Endodermal cell (in vitro differentiated cells): Measurements from ENCODE around the gene PRDM12. TPM values are rescaled to one million over a fixed set of nuclear protein-coding genes. Genes with fewer than 3 reads are reported as not detected.

Experiments used
- DNase-seq: peaks from one replicate; pipeline ENCODE4 v3.0.0-alpha.2; 2017
- H3K27ac ChIP-seq: 2 replicates; pipeline ENCODE4 v1.5.1; 2013; ENCODE audit warnings: mild to moderate bottlenecking, low read depth, low read length, moderate library complexity
- H3K27me3 ChIP-seq: 2 replicates; pipeline ENCODE4 v1.6.1; 2013; ENCODE audit warnings: mild to moderate bottlenecking, low read length, moderate library complexity; ENCODE audit not compliant: insufficient read depth, control insufficient read depth, poor library complexity, severe bottlenecking
- H3K36me3 ChIP-seq: 2 replicates; pipeline ENCODE4 v1.7.0; 2013; ENCODE audit warnings: mild to moderate bottlenecking, low read length, moderate library complexity; ENCODE audit not compliant: control insufficient read depth, insufficient read depth
- H3K4me1 ChIP-seq: one replicate; pipeline ENCODE4 v1.7.0; 2013; ENCODE audit warnings: low read length; ENCODE audit not compliant: control insufficient read depth, insufficient read depth
- H3K4me3 ChIP-seq: 2 replicates; pipeline ENCODE4 v1.5.1; 2013; ENCODE audit warnings: mild to moderate bottlenecking, low read length, moderate library complexity
- H3K9ac ChIP-seq: 2 replicates; pipeline ENCODE4 v1.6.1; 2013; ENCODE audit warnings: mild to moderate bottlenecking, low read length, moderate library complexity; ENCODE audit not compliant: poor library complexity, severe bottlenecking; ENCODE audit errors: extremely low read depth
- H3K9me3 ChIP-seq: 2 replicates; pipeline ENCODE4 v1.6.1; 2013; ENCODE audit warnings: mild to moderate bottlenecking, low read length, moderate library complexity; ENCODE audit not compliant: control insufficient read depth
- H3K27ac Mint-ChIP-seq: 2 replicates; pipeline ENCODE4 v1.8.0; 2020; ENCODE audit warnings: mixed read lengths
- H3K27me3 Mint-ChIP-seq: 2 replicates; pipeline ENCODE4 v1.8.0; 2021; ENCODE audit warnings: mild to moderate bottlenecking, mixed read lengths; ENCODE audit not compliant: insufficient read depth
- H3K36me3 Mint-ChIP-seq: 2 replicates; pipeline ENCODE4 v1.8.0; 2020; ENCODE audit warnings: low read depth, mixed read lengths
- H3K4me1 Mint-ChIP-seq: 2 replicates; pipeline ENCODE4 v1.8.0; 2020; ENCODE audit warnings: mixed read lengths
- H3K4me3 Mint-ChIP-seq: 2 replicates; pipeline ENCODE4 v1.8.0; 2020; ENCODE audit warnings: mild to moderate bottlenecking, moderate library complexity, mixed read lengths
- H3K9me3 Mint-ChIP-seq: 2 replicates; pipeline ENCODE4 v1.8.0; 2020; ENCODE audit warnings: mild to moderate bottlenecking, mixed read lengths
- CTCF ChIP-seq: fragments of 200-600 bp; sonication (generic); conservative IDR thresholded peaks from 2 replicates; pipeline ENCODE4 v1.5.0; 2021; ENCODE audit warnings: antibody characterized with exemption, mild to moderate bottlenecking
- WGBS, 2 experiments: methylation state at CpG; one replicate each; pipeline versions ENCODE4 v1.1.5 to v1.1.7; 2013; ENCODE audit warnings: missing lambda C conversion rate in 2 of 2, mixed read lengths in 1 of 2; ENCODE audit not compliant: insufficient coverage in 1 of 2, insufficient read length in 1 of 2; 5-methylcytosine and 5-hydroxymethylcytosine counted together
- total RNA-seq, 2 donors: library from RNA; stranded (reverse); fragmentation: NEBNext Ultra II Directional in 1 of 2; extraction: Animal tissue kit (Norgen Biotek cat#: 25700) in 1 of 2; gene quantifications; 2 replicates in 1 of 2; 3 replicates in 1 of 2; pipeline ENCODE4 v1.2.1, GENCODE V29; 2021

The PRDM12 gene
- total RNA-seq, 2 donors from 2014 or later = not detected

DNA sequence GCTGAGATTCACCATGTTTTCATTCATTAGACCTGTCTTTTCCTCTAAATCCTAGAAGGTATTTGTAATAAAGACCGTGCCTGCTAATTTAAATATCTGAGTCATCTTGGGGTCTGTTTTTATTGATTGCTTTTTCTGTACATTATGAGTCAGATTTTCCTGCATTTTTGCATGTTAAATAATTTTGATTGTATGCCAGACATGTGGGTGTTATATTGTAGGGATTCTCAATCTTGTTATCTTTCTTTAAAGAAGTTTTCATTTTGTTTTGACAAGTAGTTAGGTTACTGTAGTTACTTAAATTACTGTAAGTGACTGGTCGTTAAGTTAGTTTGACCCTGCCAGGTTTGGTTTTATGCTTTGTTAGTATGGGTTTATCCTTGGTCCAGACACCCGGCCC, 64.3 kb downstream of the PRDM12 start:
- Mint-ChIP-seq H3K4me1 (peaks cover 8% of the 10 kb centered on the region), H3K9me3 (peaks cover 7% of the 10 kb centered on the region), H3K36me3 (peaks cover 15% of the 10 kb centered on the region), H3K27me3 (no peaks in the 10 kb centered on the region), H3K27ac (no peak overlapping the region), H3K4me3 (no peak overlapping the region)
- Histone ChIP-seq H3K36me3 (no peaks in the 10 kb centered on the region), H3K4me1 (no peaks in the 10 kb centered on the region), H3K27me3 (no peaks in the 10 kb centered on the region), H3K27ac (no peak overlapping the region), H3K9me3 (no peaks in the 10 kb centered on the region), H3K4me3 (no peak overlapping the region), H3K9ac (no peak overlapping the region)
- peak; percentile 7 for DNase-seq
- 90 to 94% methylated on average over 2 to 3 of the region's 3 CpGs for WGBS, 2 experiments
- no peak for TF ChIP-seq CTCF

- peaks cover 7% of the 10 kb centered on the region for H3K9me3 Mint-ChIP-seq
- peaks cover 8% of the 10 kb centered on the region for H3K4me1 Mint-ChIP-seq
- Histone ChIP-seq H3K27me3 (no peaks in the 10 kb centered on the region), H3K4me3 (no peak overlapping the region), H3K4me1 (no peaks in the 10 kb centered on the region), H3K27ac (no peak overlapping the region), H3K36me3 (no peaks in the 10 kb centered on the region), H3K9me3 (no peaks in the 10 kb centered on the region), H3K9ac (no peak overlapping the region)
- peaks cover 17% of the 10 kb centered on the region for H3K36me3 Mint-ChIP-seq
- no peak overlapping the region for H3K4me3 Mint-ChIP-seq
- WGBS, 2 experiments = 89 to 92% methylated on average over 2 of the region's 2 CpGs
- DNase-seq = no peak
- H3K27me3 Mint-ChIP-seq = no peaks in the 10 kb centered on the region
- no peak for TF ChIP-seq CTCF
- peak overlapping the region; percentile 36 for H3K27ac Mint-ChIP-seq
Measured at GRCh38 chr9:130729145-130729544, 64.8 kb downstream of the PRDM12 start.

DNA sequence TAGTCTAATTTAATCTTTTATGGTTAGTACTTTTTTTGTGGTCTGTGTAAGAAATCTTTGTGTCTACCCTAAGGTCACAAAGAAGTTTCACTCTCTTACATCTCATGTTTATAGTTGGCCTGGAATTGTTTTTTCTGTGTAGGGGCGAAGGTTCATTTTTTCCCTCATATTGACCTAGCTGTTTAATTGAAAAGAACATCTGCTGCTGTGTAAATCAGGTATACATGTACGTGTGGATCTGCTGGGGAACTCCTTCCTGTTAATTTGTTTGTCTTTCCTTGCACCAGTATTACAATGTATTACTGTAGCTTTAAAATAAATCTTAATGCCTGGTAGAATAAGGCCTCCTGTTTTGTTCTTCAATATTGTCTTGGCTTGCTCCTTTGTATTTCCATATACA, 67.0 kb downstream of the PRDM12 start:
- no peaks in the 10 kb centered on the region for H3K36me3 ChIP-seq
- H3K36me3 Mint-ChIP-seq = peaks cover 15% of the 10 kb centered on the region
- no peak overlapping the region for H3K4me3 Mint-ChIP-seq
- H3K27me3 ChIP-seq = no peaks in the 10 kb centered on the region
- no peak overlapping the region for H3K4me3 ChIP-seq
- H3K9me3 Mint-ChIP-seq = peaks cover 7% of the 10 kb centered on the region
- DNase-seq = no peak
- WGBS, 2 experiments = 88 to 93% methylated on average over 1 to 2 of the region's 2 CpGs
- H3K27ac ChIP-seq = no peak overlapping the region
- no peaks in the 10 kb centered on the region for H3K4me1 ChIP-seq
- H3K4me1 Mint-ChIP-seq = peaks cover 8% of the 10 kb centered on the region
- no peak for TF ChIP-seq CTCF
- H3K27ac Mint-ChIP-seq = peak overlapping the region; percentile 36
- H3K9ac ChIP-seq = no peak overlapping the region
- H3K9me3 ChIP-seq = no peaks in the 10 kb centered on the region
- no peaks in the 10 kb centered on the region for H3K27me3 Mint-ChIP-seq
